DOHH2 (cell line): Measurements from ENCODE around the gene CLASP1.

ENCODE experiments used
- H3F3A ChIP-seq: fragments of 200-600 bp; sonication (generic), shearing (Covaris generic); 2 replicates; pipeline ENCODE4 v1.6.0; 2016; ENCODE audit warnings: antibody characterized with exemption, mild to moderate bottlenecking; ENCODE audit not compliant: control insufficient read depth, insufficient read depth
- H3K27ac ChIP-seq: fragments of 200-600 bp; sonication (generic); 2 replicates; pipeline ENCODE4 v1.5.1; 2014; ENCODE audit warnings: low read depth, mild to moderate bottlenecking, low read length, moderate library complexity
- H3K27me3 ChIP-seq: fragments of 200-600 bp; sonication (generic); 2 replicates; pipeline ENCODE4 v1.6.1; 2014; ENCODE audit warnings: mild to moderate bottlenecking, low read length, mixed read lengths; ENCODE audit not compliant: control insufficient read depth
- H3K36me3 ChIP-seq: fragments of 200-600 bp; sonication (generic); 2 replicates; pipeline ENCODE4 v1.6.1; 2014; ENCODE audit warnings: mild to moderate bottlenecking, low read length, moderate library complexity, mixed read lengths; ENCODE audit not compliant: control insufficient read depth
- H3K4me1 ChIP-seq: fragments of 200-600 bp; sonication (generic); 2 replicates; pipeline ENCODE4 v1.6.1; 2014; ENCODE audit warnings: mild to moderate bottlenecking, low read length, mixed read lengths; ENCODE audit not compliant: control insufficient read depth
- H3K4me2 ChIP-seq: fragments of 200-600 bp; sonication (generic); 2 replicates; pipeline ENCODE4 v1.6.0; 2014; ENCODE audit warnings: mild to moderate bottlenecking, low read length, moderate library complexity
- H3K4me3 ChIP-seq: fragments of 200-600 bp; sonication (generic); 2 replicates; pipeline ENCODE4 v1.5.1; 2014; ENCODE audit warnings: mild to moderate bottlenecking, low read length, mixed read lengths
- H3K79me2 ChIP-seq: fragments of 200-600 bp; sonication (generic); 2 replicates; pipeline ENCODE4 v1.6.1; 2014; ENCODE audit warnings: mild to moderate bottlenecking, low read length, mixed read lengths; ENCODE audit not compliant: control insufficient read depth
- H3K9me2 ChIP-seq: fragments of 200-600 bp; sonication (generic); replicated peaks from 2 replicates; pipeline ENCODE4 v1.6.1; 2014; ENCODE audit warnings: mild to moderate bottlenecking, low read length, mixed read lengths; ENCODE audit not compliant: control insufficient read depth
- H3K9me3 ChIP-seq: fragments of 200-600 bp; sonication (generic); 2 replicates; pipeline ENCODE4 v1.6.1; 2014; ENCODE audit warnings: antibody characterized with exemption, low read length, mixed read lengths; ENCODE audit not compliant: control insufficient read depth, insufficient read depth
- H4K20me1 ChIP-seq: fragments of 200-600 bp; sonication (generic); 2 replicates; pipeline ENCODE4 v1.6.0; 2014; ENCODE audit warnings: low read depth, mild to moderate bottlenecking, antibody characterized with exemption, low read length, moderate library complexity; ENCODE audit not compliant: control insufficient read depth, insufficient read depth
- CTCF ChIP-seq: fragments of 200-600 bp; sonication (generic); IDR thresholded peaks from one replicate; pipeline ENCODE4 v1.5.1; 2014; ENCODE audit warnings: antibody characterized with exemption, mild to moderate bottlenecking, low read depth, low read length; ENCODE audit not compliant: poor library complexity, severe bottlenecking
- EZH2phosphoT487 ChIP-seq: fragments of 200-600 bp; sonication (generic); IDR thresholded peaks from 2 replicates; pipeline ENCODE4 v1.6.1; 2017; ENCODE audit warnings: borderline replicate concordance, mild to moderate bottlenecking, antibody characterized with exemption, low read length, moderate library complexity, mixed read lengths

Gene CLASP1

GRCh38 chr2:121468936-121469335 lies 180.3 kb downstream of the CLASP1 start:
- Histone ChIP-seq H3K9me2 (no peaks in the 10 kb centered on the region), H3K9me3 (no peaks in the 10 kb centered on the region)

GRCh38 chr2:121459291-121459690 lies 190.0 kb downstream of the CLASP1 start:
- no peaks in the 10 kb centered on the region for H3K27me3 ChIP-seq
- H3K9me2 ChIP-seq: no peaks in the 10 kb centered on the region
- H3F3A ChIP-seq: no peaks in the 10 kb centered on the region
- H3K4me2 ChIP-seq: no peak overlapping the region
- H3K27ac ChIP-seq: no peak overlapping the region
- no peaks in the 10 kb centered on the region for H3K4me1 ChIP-seq
- H3K4me3 ChIP-seq: no peak overlapping the region
- H3K9me3 ChIP-seq: no peaks in the 10 kb centered on the region
- H3K36me3 ChIP-seq: peaks cover 66% of the 10 kb centered on the region
- TF ChIP-seq EZH2phosphoT487 (no peak), CTCF (no peak)
- no peaks in the 10 kb centered on the region for H3K79me2 ChIP-seq
- H4K20me1 ChIP-seq: no peaks in the 10 kb centered on the region

More at GRCh38 chr2:121468936-121469335, 180.3 kb downstream of the CLASP1 start:
- Histone ChIP-seq H3K27ac (no peak overlapping the region), H3K36me3 (peaks cover 57% of the 10 kb centered on the region), H3K4me3 (no peak overlapping the region), H3F3A (no peaks in the 10 kb centered on the region), H3K27me3 (no peaks in the 10 kb centered on the region), H3K4me1 (no peaks in the 10 kb centered on the region), H3K79me2 (peaks cover 5% of the 10 kb centered on the region), H4K20me1 (no peaks in the 10 kb centered on the region), H3K4me2 (no peak overlapping the region)
- no peak for TF ChIP-seq CTCF
- no peak for TF ChIP-seq EZH2phosphoT487

GRCh38 chr2:121456325-121456724 lies 192.9 kb downstream of the CLASP1 start:
- Histone ChIP-seq H3K4me2 (no peak overlapping the region), H4K20me1 (no peaks in the 10 kb centered on the region), H3K27me3 (no peaks in the 10 kb centered on the region), H3F3A (no peaks in the 10 kb centered on the region), H3K4me3 (no peak overlapping the region), H3K9me3 (no peaks in the 10 kb centered on the region), H3K4me1 (no peaks in the 10 kb centered on the region), H3K79me2 (no peaks in the 10 kb centered on the region), H3K9me2 (no peaks in the 10 kb centered on the region), H3K36me3 (peaks cover 57% of the 10 kb centered on the region), H3K27ac (no peak overlapping the region)
- no peak for TF ChIP-seq EZH2phosphoT487
- no peak for TF ChIP-seq CTCF
